CD4-positive, alpha-beta T cell treated with Interleukin-1 beta for 1 hour (primary cell): ENCODE results near the gene CYP4F11.
"Not testable (repeated sequence)": the region's sequence is repeated elsewhere in the genome, so short reads cannot be mapped to it uniquely, and the experiment has no call there.

Source experiments
- DNase-seq, 2 donors: peaks; one replicate each; pipeline ENCODE4 v3.0.0-alpha.2; 2020 to 2022

CYP4F11 gene

DNA sequence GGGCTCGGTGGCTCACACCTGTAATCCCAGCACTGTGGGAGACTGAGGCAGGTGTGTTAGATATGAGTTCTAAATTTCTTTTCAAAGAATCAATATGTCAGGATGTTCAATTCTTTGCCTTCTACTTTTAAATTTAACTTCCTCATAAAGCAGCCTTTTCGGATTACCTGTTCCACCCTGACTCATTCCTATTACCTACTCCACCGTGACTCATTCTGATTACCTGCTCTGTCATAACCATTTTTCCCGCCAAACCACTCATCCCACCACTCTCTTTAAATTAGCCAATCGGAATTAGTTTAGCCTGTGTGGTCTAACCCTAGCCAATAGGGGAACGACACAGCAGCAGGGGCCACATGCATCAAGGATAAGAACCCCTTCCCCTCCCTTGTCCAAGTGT, 60.6 kb downstream of the CYP4F11 start:
- DNase-seq: not testable (repeated sequence)

DNA sequence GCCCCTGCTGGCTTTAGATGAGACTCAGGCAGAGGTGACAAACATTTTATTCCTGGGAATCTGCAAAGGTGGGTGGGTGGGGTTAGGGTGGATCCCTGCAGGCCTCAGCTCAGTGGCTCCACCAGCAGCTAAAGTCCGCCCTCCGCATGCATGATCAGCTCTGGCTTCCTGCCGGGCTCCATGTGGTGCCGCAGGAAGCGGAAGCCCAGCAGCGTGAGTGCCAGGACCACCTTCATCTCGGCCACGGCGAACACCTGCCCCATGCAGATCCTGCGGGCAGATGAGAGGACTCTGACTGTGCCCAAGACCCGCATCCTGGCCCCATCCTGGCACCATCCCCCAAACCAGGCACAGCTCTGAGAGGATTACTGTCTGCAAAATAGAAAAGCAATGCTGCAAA, 62.8 kb downstream of the CYP4F11 start:
- peak in 1 of 2 donors; percentile 4 for DNase-seq

DNA sequence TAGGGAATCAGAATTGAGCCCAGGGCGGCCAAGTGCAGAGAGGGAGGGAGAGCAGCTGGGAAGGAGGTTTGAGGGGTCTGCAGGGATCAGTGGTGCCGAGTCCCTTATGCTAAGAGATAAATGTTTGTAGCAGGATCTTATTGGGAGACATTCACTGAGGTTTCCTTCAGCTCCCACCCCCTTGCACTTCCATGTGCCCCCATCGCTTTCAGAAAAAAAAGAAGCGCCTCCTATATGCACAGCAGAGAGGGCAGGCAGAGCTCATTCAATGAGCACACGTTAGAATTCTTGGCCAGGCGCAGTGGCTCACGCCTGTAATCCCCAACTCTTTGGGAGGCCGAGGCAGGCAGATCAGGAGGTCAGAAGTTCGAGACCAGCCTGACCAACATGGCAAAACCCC, 64.5 kb downstream of the CYP4F11 start:
- no peak for DNase-seq

DNA sequence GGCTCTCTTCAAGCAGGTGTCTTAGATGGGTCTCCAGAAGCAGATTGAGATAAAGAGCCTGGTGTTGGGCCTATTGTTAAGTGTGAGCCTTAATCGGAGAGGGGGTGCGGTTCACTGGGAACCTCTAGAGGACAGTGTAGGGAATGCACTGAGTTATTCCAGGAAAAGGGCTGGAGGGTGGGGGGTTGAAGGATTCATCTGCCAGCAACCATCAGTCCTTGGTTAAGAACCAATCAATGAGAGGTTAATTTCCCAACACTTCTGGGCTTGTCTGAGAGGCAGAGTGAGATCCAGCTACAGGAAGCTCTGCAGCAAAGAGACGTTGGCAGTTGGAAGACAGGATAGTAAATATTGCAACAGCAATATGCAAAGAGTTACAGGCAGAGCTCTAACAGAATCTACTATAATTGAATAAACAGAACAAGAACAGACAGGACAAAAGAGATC, 65.2 kb downstream of the CYP4F11 start:
- peak; percentile 19 to 52 for DNase-seq

DNA sequence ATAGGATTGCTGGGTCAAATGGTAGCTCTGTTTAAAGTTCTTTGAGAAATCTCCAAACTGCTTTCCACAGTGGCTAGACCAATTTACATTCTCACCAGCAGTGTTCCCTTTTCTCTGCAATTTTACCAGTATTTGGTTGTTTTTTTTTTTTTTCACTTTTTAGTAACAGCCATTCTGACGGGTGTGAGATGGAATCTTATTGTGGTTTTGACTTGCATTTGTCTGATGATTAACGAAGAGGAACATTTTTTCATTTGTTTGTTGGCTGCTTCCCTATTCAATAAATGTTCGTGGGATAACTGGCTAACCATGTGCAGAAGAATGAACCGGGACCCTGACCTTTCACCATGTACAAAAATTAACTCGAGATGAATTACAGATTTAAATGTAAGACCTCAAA, 67.7 kb downstream of the CYP4F11 start:
- DNase-seq: no peak

DNA sequence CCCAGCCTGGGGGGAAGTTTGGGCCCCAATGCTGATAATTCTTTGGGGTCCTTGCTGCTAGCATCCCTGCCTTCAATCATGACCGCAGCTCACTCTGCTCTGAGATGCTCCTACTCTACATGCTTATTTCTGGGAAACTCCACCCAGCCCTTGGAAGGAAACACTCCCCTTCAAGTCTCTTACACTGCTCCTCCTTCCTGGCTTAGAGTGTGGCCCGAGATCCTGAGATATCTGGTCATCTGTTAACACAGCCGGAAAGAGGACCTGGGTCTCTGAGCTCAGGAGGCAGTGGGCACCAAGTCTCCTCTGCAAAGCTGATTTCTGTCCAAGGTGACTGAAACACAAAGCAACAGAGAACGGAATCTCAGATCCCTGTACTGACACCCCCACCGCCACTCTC, 69.5 kb downstream of the CYP4F11 start:
- DNase-seq: no peak

DNA sequence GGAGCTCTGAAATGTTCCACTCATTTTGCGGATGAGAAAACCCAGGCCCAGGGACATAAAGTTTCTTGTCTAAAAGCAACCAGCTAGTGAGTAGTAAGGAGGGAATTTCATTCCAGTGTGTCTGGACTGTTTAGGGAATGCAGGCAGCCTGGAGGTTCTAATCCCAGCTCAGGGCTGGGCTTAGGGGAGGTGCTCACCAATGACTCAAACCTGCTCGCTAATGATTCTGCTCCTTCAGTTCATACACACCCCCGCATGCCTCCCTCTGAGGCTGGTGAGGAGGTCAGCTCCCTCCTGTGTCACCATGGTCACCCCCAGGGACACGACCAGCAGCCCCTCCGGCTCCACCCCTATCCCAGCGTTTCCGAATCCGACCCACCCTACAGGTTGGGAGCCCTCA, 71.1 kb downstream of the CYP4F11 start:
- no peak for DNase-seq

DNA sequence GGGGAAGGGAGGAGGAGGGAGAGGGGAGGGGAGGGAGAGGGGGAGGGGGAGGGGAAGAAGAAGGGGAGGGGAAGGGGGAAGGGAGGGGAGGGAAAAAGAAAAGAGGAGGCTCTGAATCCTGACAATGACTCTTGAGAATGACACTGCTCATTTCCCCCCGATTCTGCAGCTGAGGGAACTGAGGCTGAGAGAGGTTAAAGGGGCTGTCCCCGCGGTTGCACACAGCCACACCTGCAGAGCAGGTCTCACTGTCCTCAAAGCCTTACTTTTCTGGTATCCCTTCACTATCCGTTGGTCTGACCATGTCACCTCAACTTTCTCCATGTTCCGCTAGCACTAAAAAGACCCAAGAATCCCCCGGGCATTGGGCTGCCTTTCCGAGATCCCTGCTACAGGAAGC, 71.9 kb downstream of the CYP4F11 start:
- DNase-seq: no peak
